Prostate gland (tissue), 2 donors: ENCODE results near the gene GALNT4. TPM values are rescaled to one million over a fixed set of nuclear protein-coding genes. Genes with fewer than 3 reads are reported as not detected.

Experiments used
- DNase-seq: peaks from one replicate; pipeline ENCODE4 v3.0.0-alpha.2; 2019; ENCODE audit warnings: low spot score
- H3K27ac ChIP-seq, 2 donors: fragments of 200-600 bp; sonication (generic); 2 replicates each; pipeline ENCODE4 v1.5.1; 2017 to 2019
- H3K27me3 ChIP-seq: fragments of 200-600 bp; sonication (generic); replicated peaks from 2 replicates; pipeline ENCODE4 v1.5.1; 2019; ENCODE audit not compliant: insufficient read depth
- H3K36me3 ChIP-seq, 2 donors: fragments of 200-600 bp; sonication (generic); 1 replicate in 1 of 2; 2 replicates in 1 of 2; pipeline versions ENCODE4 v1.5.1 to v1.8.1; 2017 to 2019
- H3K4me1 ChIP-seq: fragments of 200-600 bp; sonication (generic); replicated peaks from 2 replicates; pipeline ENCODE4 v1.5.1; 2019
- H3K4me3 ChIP-seq, 2 donors: fragments of 200-600 bp; sonication (generic); 2 replicates each; pipeline ENCODE4 v1.5.1; 2017 to 2019
- H3K9me3 ChIP-seq: fragments of 200-600 bp; sonication (generic); 2 replicates; pipeline ENCODE4 v1.5.1; 2017
- CTCF ChIP-seq, 4 experiments: fragments of 200-600 bp in 2 of 4; fragments of 450-650 bp in 2 of 4; sonication (generic) in 2 of 4; IDR thresholded peaks; 1 replicate in 3 of 4; 2 replicates in 1 of 4; pipeline ENCODE4 v1.5.1; 2016 to 2019; ENCODE audit warnings: antibody characterized with exemption in 4 of 4, mild to moderate bottlenecking in 2 of 4, moderate library complexity in 2 of 4
- POLR2A ChIP-seq: fragments of 450-650 bp; IDR thresholded peaks from one replicate; pipeline ENCODE4 v1.6.1; 2016; ENCODE audit warnings: antibody characterized with exemption, mild to moderate bottlenecking
- POLR2AphosphoS5 ChIP-seq: sonication (generic); formaldehyde crosslinking; IDR thresholded peaks from one replicate; pipeline ENCODE4 v1.6.1; 2017; ENCODE audit warnings: antibody characterized with exemption
- WGBS: methylation state at CpG from one replicate; pipeline ENCODE4 v1.1.5; 2018; 5-methylcytosine and 5-hydroxymethylcytosine counted together
- intact Hi-C: fragments of 100-400 bp; cut with DNase I; formaldehyde crosslinking; loops from one replicate; pipeline ENCODE4 v1.14.2; 2022
- total RNA-seq, 2 donors: library from RNA; depleted of rRNA; stranded (reverse); fragments of >200 nt; gene quantifications; one replicate each; pipeline ENCODE4 v1.1.0, GENCODE V29; 2016

GALNT4 gene
- total RNA-seq, 2 donors from 2014 or later = 4.1 to 8.4 TPM

GRCh38 chr12:89479982-89480381 is 44.6 kb downstream of the GALNT4 start:
- WGBS = 77% methylated on average over 3 of the region's 3 CpGs

GRCh38 chr12:89477633-89478279 is 46.8 kb downstream of the GALNT4 start:
- Histone ChIP-seq H3K36me3 (no peaks in the 10 kb centered on the region), H3K27me3 (no peaks in the 10 kb centered on the region), H3K27ac (no peak overlapping the region), H3K9me3 (no peaks in the 10 kb centered on the region), H3K4me3 (no peak overlapping the region), H3K4me1 (no peaks in the 10 kb centered on the region)
- no peak for DNase-seq
- WGBS = 93% methylated on average over 8 of the region's 8 CpGs
- no peak for TF ChIP-seq CTCF (IDR thresholded peaks at IDR 0.05)
- no peak for TF ChIP-seq POLR2A
- no peak for TF ChIP-seq POLR2AphosphoS5
- intact Hi-C loops = loop anchor here (2.0 kb wide), 1 partner anchor 43 kb away; no protein-coding TSS in a partner anchor

More at GRCh38 chr12:89479982-89480381, 44.6 kb downstream of the GALNT4 start:
- Histone ChIP-seq H3K27me3 (no peaks in the 10 kb centered on the region), H3K4me1 (no peaks in the 10 kb centered on the region), H3K36me3 (no peaks in the 10 kb centered on the region), H3K4me3 (no peak overlapping the region), H3K27ac (no peak overlapping the region), H3K9me3 (no peaks in the 10 kb centered on the region)
- TF ChIP-seq POLR2AphosphoS5 (no peak), CTCF (IDR thresholded peaks at IDR 0.05) (no peak), POLR2A (no peak)
- intact Hi-C loops = no loop called here
- no peak for DNase-seq

- Histone ChIP-seq H3K27me3 (no peaks in the 10 kb centered on the region), H3K27ac (no peak overlapping the region), H3K36me3 (no peaks in the 10 kb centered on the region), H3K4me3 (no peak overlapping the region), H3K4me1 (no peaks in the 10 kb centered on the region), H3K9me3 (no peaks in the 10 kb centered on the region)
- intact Hi-C loops = loop anchor here (2.0 kb wide), 1 partner anchor 44 kb away; no protein-coding TSS in a partner anchor
- TF ChIP-seq POLR2AphosphoS5 = no peak
- TF ChIP-seq CTCF (IDR thresholded peaks at IDR 0.05) = no peak
- TF ChIP-seq POLR2A = no peak
- WGBS = 72% methylated on average over 4 of the region's 4 CpGs
- no peak for DNase-seq
Measured at GRCh38 chr12:89476904-89477595, 47.5 kb downstream of the GALNT4 start.

GRCh38 chr12:89476232-89476631 is 48.4 kb downstream of the GALNT4 start:
- Histone ChIP-seq H3K27ac (no peak overlapping the region), H3K27me3 (no peaks in the 10 kb centered on the region), H3K4me3 (no peak overlapping the region), H3K36me3 (no peaks in the 10 kb centered on the region), H3K9me3 (no peaks in the 10 kb centered on the region), H3K4me1 (no peaks in the 10 kb centered on the region)
- TF ChIP-seq CTCF (IDR thresholded peaks at IDR 0.05) (no peak), POLR2A (no peak), POLR2AphosphoS5 (no peak)
- DNase-seq = no peak
- 91% methylated on average over 3 of the region's 3 CpGs for WGBS
- intact Hi-C loops = loop anchor here (2.0 kb wide), 1 partner anchor 45 kb away; no protein-coding TSS in a partner anchor
